ENCODE measurements around the gene SLITRK1.

SLITRK1 gene

GRCh38 chr13:83827338-83827737 lies 54.9 kb downstream of the SLITRK1 start:
- no peak for TF ChIP-seq CTCF (IDR thresholded peaks at IDR 0.05; ENCODE audit: low read length, missing control alignments)
- no peak for DNase-seq (ENCODE audit: low read depth)
- no peak overlapping the region for H3K4me3 ChIP-seq (replicated peaks; ENCODE audit: low read depth, low read length)
